Activated CD4-positive, alpha-beta memory T cell treated with anti-CD3 and anti-CD28 coated beads, Interleukin-2, amount 10 ng/mL, durations not matched to agents 7 days and 5 days (primary cell): ENCODE data around the gene XAGE2. TPM values are rescaled to one million over a fixed set of nuclear protein-coding genes. Genes with fewer than 3 reads are reported as not detected.

Experiments used
- CTCF ChIA-PET: fragments of 350-600 bp; sonication (Branson Sonifier 250); formaldehyde crosslinking; loops from one replicate; lab custom pipeline; 2021; ENCODE audit warnings: antibody characterized with exemption, inconsistent platforms; lab: Charles Lee
- POLR2A ChIA-PET: fragments of 350-600 bp; sonication (Branson Sonifier 250); formaldehyde crosslinking; loops from one replicate; lab custom pipeline; 2021; ENCODE audit warnings: antibody characterized with exemption; lab: Charles Lee
- DNase-seq: peaks from one replicate; pipeline ENCODE4 v3.0.0-alpha.2; 2020
- H3K27ac Mint-ChIP-seq: one replicate; pipeline ENCODE4 v1.8.0; 2021; ENCODE audit warnings: mild to moderate bottlenecking, mixed read lengths
- H3K27me3 Mint-ChIP-seq: one replicate; pipeline ENCODE4 v1.8.0; 2021; ENCODE audit warnings: mixed read lengths
- H3K36me3 Mint-ChIP-seq: one replicate; pipeline ENCODE4 v1.8.0; 2021; ENCODE audit warnings: low read depth, mixed read lengths
- H3K4me1 Mint-ChIP-seq: one replicate; pipeline ENCODE4 v1.8.0; 2021; ENCODE audit warnings: mixed read lengths
- H3K4me3 Mint-ChIP-seq: one replicate; pipeline ENCODE4 v1.8.0; 2021; ENCODE audit warnings: mild to moderate bottlenecking, mixed read lengths
- H3K9me3 Mint-ChIP-seq: one replicate; pipeline ENCODE4 v1.8.0; 2021; ENCODE audit warnings: mixed read lengths
- total RNA-seq, 2 experiments: library from RNA; stranded (reverse); gene quantifications; one replicate each; pipeline ENCODE4 v1.2.3, GENCODE V29; 2021

XAGE2 gene
- total RNA-seq, 2 experiments from 2014 or later = not detected

DNA sequence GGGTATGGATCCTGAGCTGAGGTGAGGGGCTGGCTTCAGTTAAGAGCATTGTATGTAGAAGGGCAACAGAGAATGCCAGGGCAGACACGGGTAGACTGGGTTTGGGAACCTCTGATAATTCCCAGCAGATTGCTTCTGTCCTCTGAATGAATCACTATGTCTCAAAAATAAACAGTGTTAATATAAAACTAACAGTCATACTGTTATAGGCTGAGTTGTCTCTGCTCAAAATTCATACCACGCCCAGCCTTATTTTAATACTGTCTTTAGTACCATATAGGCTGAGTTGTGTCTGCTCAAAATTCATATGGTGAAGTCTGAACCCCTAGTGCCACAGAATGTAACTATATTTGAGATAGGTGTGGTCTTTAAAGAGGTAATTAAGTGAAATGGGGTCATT lies 10.0 kb downstream of the XAGE2 start:
- POLR2A ChIA-PET = no interaction called here
- Mint-ChIP-seq H3K4me1 (no peaks in the 10 kb centered on the region), H3K27ac (no peak overlapping the region), H3K27me3 (no peaks in the 10 kb centered on the region), H3K9me3 (no peaks in the 10 kb centered on the region), H3K4me3 (no peak overlapping the region), H3K36me3 (no peaks in the 10 kb centered on the region)
- no peak for DNase-seq
- CTCF ChIA-PET = no interaction called here

DNA sequence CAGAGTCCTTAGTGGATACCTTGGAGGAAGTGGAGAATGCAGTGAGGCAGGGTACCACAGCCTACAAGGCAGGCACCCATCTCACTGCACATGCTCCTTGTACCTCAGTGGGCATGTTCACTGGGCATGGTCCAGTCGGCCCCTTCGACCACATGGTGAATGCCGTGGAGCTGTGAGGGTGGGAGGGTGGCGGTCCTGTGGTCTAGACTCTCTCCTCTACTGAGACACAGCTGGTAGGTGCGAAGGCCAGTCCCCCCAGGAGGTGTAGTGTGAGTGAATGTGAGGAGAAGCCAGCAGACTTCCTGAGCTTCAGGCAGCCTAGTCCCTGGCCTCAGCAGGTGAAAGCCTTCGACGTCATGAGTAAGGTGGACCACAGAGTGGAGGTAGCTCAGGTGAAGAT lies 12.2 kb downstream of the XAGE2 start:
- H3K4me3 Mint-ChIP-seq = no peak overlapping the region
- CTCF ChIA-PET = no interaction called here

DNA sequence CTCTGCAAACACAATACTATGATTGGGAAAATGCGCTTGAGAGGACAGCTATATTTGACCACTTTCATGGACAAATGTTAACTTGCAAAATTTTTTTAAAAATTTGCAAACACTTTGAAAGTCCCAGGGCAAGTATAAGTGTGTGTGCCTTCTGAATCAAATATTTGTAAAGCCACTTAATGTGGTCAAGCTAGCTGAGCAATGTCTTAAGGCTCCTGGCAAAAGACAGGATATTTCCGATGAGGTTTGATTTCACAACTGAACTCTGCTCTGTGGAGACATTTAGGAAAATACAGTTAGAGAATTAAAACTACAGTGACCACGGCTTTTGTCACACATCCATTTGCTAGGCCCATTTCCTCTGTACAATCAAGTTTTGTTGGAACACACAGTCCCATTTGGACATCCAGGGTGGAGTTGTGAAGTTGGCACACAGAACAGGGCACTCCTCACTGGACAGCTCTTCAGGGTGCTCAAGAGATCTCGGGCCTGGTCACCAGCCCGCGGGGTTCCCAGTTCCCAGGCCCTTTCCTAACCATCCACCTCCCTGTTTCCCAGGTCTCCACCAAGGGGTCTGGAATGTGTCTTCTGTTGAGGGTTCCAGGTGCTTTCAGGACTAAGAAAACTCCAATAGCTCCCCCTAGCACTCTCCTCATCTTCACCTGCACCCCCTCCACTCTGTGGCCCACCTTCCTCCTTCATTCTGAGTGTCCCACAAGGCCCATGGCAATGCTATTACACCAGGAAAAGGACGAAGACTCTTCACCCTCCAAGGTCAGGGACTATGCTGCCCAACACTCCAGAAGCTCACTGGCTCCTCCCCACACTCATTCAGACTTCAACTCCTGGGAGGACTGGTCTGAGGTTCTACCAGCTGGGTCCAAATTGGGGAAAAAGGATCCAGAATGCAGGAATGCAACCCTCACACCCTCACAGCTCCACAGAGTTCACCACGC lies 41.9 kb downstream of the XAGE2 start:
- Mint-ChIP-seq H3K27me3 (peaks cover 2% of the 10 kb centered on the region), H3K27ac (no peak overlapping the region), H3K9me3 (no peaks in the 10 kb centered on the region), H3K4me1 (no peaks in the 10 kb centered on the region), H3K36me3 (no peaks in the 10 kb centered on the region), H3K4me3 (no peak overlapping the region)
- CTCF ChIA-PET = no interaction called here
- POLR2A ChIA-PET = no interaction called here
- DNase-seq = no peak

More for the DNA sequence above, 12.2 kb downstream of the XAGE2 start:
- no peaks in the 10 kb centered on the region for H3K27me3 Mint-ChIP-seq
- no peaks in the 10 kb centered on the region for H3K36me3 Mint-ChIP-seq
- POLR2A ChIA-PET = no interaction called here
- H3K4me1 Mint-ChIP-seq = no peaks in the 10 kb centered on the region
- no peak overlapping the region for H3K27ac Mint-ChIP-seq
- no peaks in the 10 kb centered on the region for H3K9me3 Mint-ChIP-seq
- DNase-seq = no peak

DNA sequence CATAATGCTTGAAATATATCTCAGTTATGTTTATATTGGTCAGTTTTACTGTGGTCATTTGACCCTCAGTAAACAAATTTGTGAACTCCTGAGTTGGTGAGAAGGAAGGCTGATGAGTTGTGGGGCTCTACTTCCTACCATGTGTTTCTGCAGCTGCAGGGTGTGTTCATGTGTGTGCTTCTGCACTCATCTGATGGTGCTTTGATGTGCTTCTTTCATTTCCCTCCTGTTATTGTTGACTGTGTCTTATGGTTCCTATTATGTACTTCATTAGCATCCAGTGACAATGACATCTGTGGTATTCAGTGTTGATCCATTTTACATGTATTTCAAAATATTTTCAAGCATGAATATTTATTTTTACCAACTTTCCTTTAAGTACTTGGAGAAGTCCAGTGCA lies 46.5 kb downstream of the XAGE2 start:
- DNase-seq = no peak
- POLR2A ChIA-PET = no interaction called here
- H3K4me3 Mint-ChIP-seq = no peak overlapping the region

DNA sequence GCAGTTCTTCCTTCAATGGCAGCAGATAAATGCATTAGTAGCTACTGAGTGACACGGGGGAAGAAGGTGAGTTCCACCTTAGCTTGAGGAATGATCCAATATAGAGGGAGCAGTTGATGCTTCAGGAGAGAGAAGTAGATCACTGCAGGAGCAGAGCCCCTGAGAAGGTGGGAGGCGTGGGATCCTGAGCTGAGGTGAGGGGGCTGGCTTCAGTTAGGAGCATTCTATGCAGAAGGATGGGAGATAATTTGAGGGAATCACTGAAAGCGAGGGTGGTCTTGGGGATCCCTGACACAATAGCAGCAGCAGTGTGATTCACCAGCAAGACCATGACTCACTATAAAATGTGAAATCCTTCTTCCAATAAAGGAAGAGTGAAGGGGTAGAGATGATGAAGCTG lies 48.0 kb downstream of the XAGE2 start:
- no peaks in the 10 kb centered on the region for H3K36me3 Mint-ChIP-seq
- no peaks in the 10 kb centered on the region for H3K9me3 Mint-ChIP-seq
- no peaks in the 10 kb centered on the region for H3K27me3 Mint-ChIP-seq
- no peak for DNase-seq
- no peak overlapping the region for H3K4me3 Mint-ChIP-seq
- no peaks in the 10 kb centered on the region for H3K4me1 Mint-ChIP-seq
- H3K27ac Mint-ChIP-seq = no peak overlapping the region
- ChIA-PET CTCF (no interaction called here), POLR2A (no interaction called here)

More for the DNA sequence above, 46.5 kb downstream of the XAGE2 start:
- Mint-ChIP-seq H3K4me1 (no peaks in the 10 kb centered on the region), H3K36me3 (no peaks in the 10 kb centered on the region), H3K9me3 (no peaks in the 10 kb centered on the region), H3K27me3 (no peaks in the 10 kb centered on the region), H3K27ac (no peak overlapping the region)
- CTCF ChIA-PET = no interaction called here

DNA sequence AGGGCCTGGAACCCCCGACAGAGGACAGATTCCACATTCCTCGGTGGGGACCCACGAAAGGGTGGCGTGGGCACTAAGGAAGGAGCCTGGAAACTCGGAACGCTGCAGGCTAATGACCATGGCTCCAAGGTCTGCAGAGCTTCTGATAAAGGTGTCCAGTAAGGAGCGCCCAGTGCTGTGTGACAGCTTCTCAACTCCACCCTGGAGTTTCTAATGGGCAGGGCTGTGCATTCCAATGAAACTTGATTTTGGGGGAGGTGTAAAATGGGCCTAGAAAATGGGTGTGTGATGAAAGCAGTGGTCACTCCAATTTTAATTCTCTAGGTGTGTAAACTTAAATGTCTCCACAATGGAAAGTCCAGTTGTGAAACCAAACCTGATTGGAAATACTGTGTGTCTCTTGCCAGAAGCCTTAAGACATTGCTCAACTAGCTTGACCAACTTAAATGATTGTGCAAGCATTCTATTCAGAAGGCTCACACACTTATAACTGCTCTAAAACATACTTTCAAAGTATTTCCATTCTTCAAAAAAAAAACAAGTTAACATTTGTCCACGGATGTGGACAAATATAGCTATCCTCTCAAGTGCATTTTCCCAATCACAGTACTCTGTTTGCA lies 52.1 kb downstream of the XAGE2 start:
- Mint-ChIP-seq H3K4me3 (no peak overlapping the region), H3K27me3 (no peaks in the 10 kb centered on the region), H3K27ac (no peak overlapping the region), H3K4me1 (no peaks in the 10 kb centered on the region), H3K36me3 (no peaks in the 10 kb centered on the region), H3K9me3 (no peaks in the 10 kb centered on the region)
- no peak for DNase-seq
- POLR2A ChIA-PET = no interaction called here
- CTCF ChIA-PET = no interaction called here

DNA sequence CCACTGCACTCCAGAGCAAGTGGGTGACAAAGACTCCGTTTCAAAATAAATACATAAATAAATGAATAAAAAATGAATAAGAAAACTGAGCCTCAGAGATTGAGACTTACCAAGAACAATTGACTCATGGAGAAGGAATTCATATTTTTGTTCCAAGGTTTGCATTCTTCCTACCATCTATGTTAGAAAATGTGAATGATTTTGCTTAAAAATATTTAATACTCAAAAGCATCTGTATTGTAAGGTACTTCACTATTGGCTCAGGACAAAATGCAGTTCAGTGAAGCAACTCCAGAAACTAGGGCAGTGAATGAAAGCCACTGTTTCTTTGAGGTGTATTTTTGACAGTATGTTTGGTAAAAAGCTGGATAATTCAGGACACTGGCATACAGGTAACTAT lies 54.1 kb downstream of the XAGE2 start:
- Mint-ChIP-seq H3K4me3 (no peak overlapping the region), H3K36me3 (no peaks in the 10 kb centered on the region), H3K4me1 (no peaks in the 10 kb centered on the region), H3K27me3 (no peaks in the 10 kb centered on the region), H3K27ac (no peak overlapping the region), H3K9me3 (no peaks in the 10 kb centered on the region)
- no peak for DNase-seq
- ChIA-PET POLR2A (no interaction called here), CTCF (no interaction called here)

DNA sequence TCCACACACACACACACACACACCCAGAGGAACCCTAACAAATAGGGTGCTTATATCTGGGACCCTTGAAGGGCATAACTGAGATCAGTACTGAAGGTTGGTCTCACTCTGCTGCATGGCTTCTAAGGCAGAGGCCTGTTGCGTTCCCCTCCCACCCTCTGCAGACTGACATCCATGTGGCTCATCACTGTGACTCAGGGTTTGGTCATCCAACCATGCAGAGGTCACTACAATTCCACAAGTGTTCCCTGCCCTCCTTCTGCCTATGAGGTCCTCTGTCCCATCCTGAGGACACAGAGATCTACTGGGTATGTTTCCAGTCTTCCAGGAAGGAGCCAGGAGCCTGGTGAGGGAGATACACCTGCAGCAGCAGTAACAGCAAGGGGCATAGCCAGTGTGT lies 55.8 kb downstream of the XAGE2 start:
- ChIA-PET CTCF (no interaction called here), POLR2A (no interaction called here)
- Mint-ChIP-seq H3K36me3 (no peaks in the 10 kb centered on the region), H3K4me3 (no peak overlapping the region), H3K4me1 (no peaks in the 10 kb centered on the region), H3K9me3 (no peaks in the 10 kb centered on the region), H3K27me3 (no peaks in the 10 kb centered on the region), H3K27ac (no peak overlapping the region)
- no peak for DNase-seq

Other genes starting within 250 kb of the XAGE2 start
- gene MAGED4, start 184.1 kb upstream of the XAGE2 start, total RNA-seq = 1 to 10 TPM in 1 of 2 experiments, under 1 TPM in 1; 0.53 to 1.2 TPM
- not detected for gene XAGE1A, start 126.8 kb downstream of the XAGE2 start, total RNA-seq
- not detected for gene XAGE1B, start 148.0 kb downstream of the XAGE2 start, total RNA-seq